OCI-LY7 (cell line): ENCODE data around the gene TEDC1. TPM values are rescaled to one million over a fixed set of nuclear protein-coding genes. Genes with fewer than 3 reads are reported as not detected.

ENCODE experiments used
- BruUV-seq: library from RNA; stranded (reverse); fragments of 400-500 nt; replicated peaks from 2 replicates; lab custom pipeline; 2021; lab: Mats Ljungman, UMichigan
- CTCF ChIA-PET: fragments of 300-600 bp; sonication (Branson Sonifier 250); formaldehyde crosslinking; loops from one replicate; lab custom pipeline; 2022; ENCODE audit warnings: antibody characterized with exemption; ENCODE audit not compliant: unreplicated experiment; lab: Charles Lee
- POLR2A ChIA-PET: fragments of 300-600 bp; sonication (Branson Sonifier 250); formaldehyde crosslinking; loops from one replicate; lab custom pipeline; 2022; ENCODE audit warnings: antibody characterized with exemption; lab: Charles Lee
- DNase-seq: peaks from one replicate; pipeline ENCODE4 v3.0.0-alpha.2; 2015; ENCODE audit warnings: low spot score
- H2AFZ ChIP-seq: fragments of 200-600 bp; sonication (generic), shearing (Covaris generic); 2 replicates; pipeline ENCODE4 v1.6.1; 2014; ENCODE audit warnings: mild to moderate bottlenecking, antibody characterized with exemption, low read length, moderate library complexity
- H3K27ac ChIP-seq: fragments of 200-600 bp; sonication (generic); 2 replicates; pipeline ENCODE4 v1.5.1; 2014; ENCODE audit warnings: mixed run types, low read depth, mild to moderate bottlenecking, moderate library complexity, low read length, inconsistent platforms; ENCODE audit not compliant: poor library complexity, severe bottlenecking
- H3K36me3 ChIP-seq: fragments of 200-600 bp; sonication (generic); 2 replicates; pipeline ENCODE4 v1.6.1; 2014; ENCODE audit warnings: mild to moderate bottlenecking, antibody characterized with exemption, low read length, moderate library complexity, mixed read lengths; ENCODE audit not compliant: insufficient read depth
- H3K4me1 ChIP-seq: fragments of 200-600 bp; sonication (generic); 2 replicates; pipeline ENCODE4 v1.5.1; 2014; ENCODE audit warnings: mild to moderate bottlenecking, low read length; ENCODE audit not compliant: insufficient read depth, poor library complexity, severe bottlenecking
- H3K4me2 ChIP-seq: fragments of 200-600 bp; sonication (generic); 2 replicates; pipeline ENCODE4 v1.6.1; 2014; ENCODE audit warnings: mild to moderate bottlenecking, low read length
- H3K4me3 ChIP-seq: fragments of 200-600 bp; sonication (generic); 2 replicates; pipeline ENCODE4 v1.5.1; 2014; ENCODE audit warnings: mild to moderate bottlenecking, low read depth, low read length; ENCODE audit not compliant: poor library complexity, severe bottlenecking
- H3K79me2 ChIP-seq: fragments of 200-600 bp; sonication (generic); 2 replicates; pipeline ENCODE4 v1.6.1; 2016; ENCODE audit warnings: low read depth, mild to moderate bottlenecking, low read length, moderate library complexity, mixed read lengths; ENCODE audit not compliant: insufficient read depth
- H3K9me2 ChIP-seq: fragments of 200-600 bp; sonication (generic); 2 replicates; pipeline ENCODE4 v1.6.1; 2016; ENCODE audit warnings: mild to moderate bottlenecking, low read length, mixed read lengths; ENCODE audit not compliant: insufficient read depth
- H3K9me3 ChIP-seq: fragments of 200-600 bp; sonication (generic); 2 replicates; pipeline ENCODE4 v1.6.1; 2014; ENCODE audit warnings: mild to moderate bottlenecking, mixed run types, low read length, mixed read lengths
- H4K20me1 ChIP-seq: fragments of 200-600 bp; sonication (generic); 2 replicates; pipeline ENCODE4 v1.6.1; 2014; ENCODE audit warnings: mild to moderate bottlenecking, antibody characterized with exemption, low read length, moderate library complexity, mixed read lengths; ENCODE audit not compliant: insufficient read depth
- EZH2phosphoT487 ChIP-seq: fragments of 200-600 bp; sonication (generic); IDR thresholded peaks from 2 replicates; pipeline ENCODE4 v1.6.1; 2018; ENCODE audit warnings: low read depth, borderline replicate concordance, mild to moderate bottlenecking, mixed run types, antibody characterized with exemption, low read length, moderate library complexity, mixed read lengths
- intact Hi-C: fragments of 100-400 bp; cut with micrococcal nuclease; formaldehyde crosslinking; loops from one replicate; pipeline ENCODE4 v1.10.0; 2022; ENCODE audit not compliant: unreplicated experiment
- total RNA-seq, 2 experiments: library from RNA; depleted of rRNA in 1 of 2; stranded (reverse); fragments of >200 nt in 1 of 2; shearing (Covaris generic) in 1 of 2; gene quantifications; 2 replicates each; pipeline ENCODE4 v1.2.3, GENCODE V29; 2014 to 2022
- TF ChIP-seq, protein P1 (sequence below): fragments of 200-600 bp; sonication (generic); conservative IDR thresholded peaks from 2 replicates; pipeline ENCODE4 v1.5.1; 2014; ENCODE audit warnings: mild to moderate bottlenecking, antibody characterized with exemption, low read length, moderate library complexity, mixed read lengths

TEDC1 gene
- total RNA-seq, 2 experiments from 2014 or later: 53.2 to 55.8 TPM

DNA sequence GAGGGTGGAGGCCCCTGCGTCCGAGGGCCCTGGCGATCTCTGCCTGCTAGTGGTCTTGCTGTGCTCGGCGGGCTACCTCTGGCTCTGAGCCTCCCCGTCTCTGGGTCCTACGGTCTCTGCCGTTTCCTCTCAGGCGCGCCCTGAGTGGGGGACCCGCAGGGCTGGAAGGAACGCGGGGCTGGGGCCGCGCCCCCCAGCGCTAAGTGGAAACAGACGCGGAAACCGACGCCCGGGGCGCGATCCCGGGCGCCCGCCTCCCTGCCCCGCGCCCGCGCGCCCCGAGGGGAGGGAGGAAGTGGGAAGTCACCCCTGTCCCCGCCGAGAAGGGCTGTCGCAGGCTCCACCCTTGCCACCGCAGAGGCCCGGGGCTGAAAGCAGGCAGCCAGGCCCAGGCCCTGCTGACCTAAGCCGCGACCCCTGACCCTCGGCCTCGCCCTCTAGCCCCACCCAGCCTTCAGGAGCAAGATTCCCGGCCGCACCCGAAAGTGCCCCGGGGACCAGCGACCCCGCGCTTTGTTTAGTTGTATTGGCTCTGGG, 3.5 kb upstream of the TEDC1 start:
- H3K4me2 ChIP-seq: peak overlapping the region; percentile 60
- ChIA-PET CTCF (no interaction called here), POLR2A (no interaction called here)
- no peak for DNase-seq
- no peak overlapping the region for H2AFZ ChIP-seq
- no TSS peak for BruUV-seq
- intact Hi-C loops: no loop called here
- H3K9me3 ChIP-seq: no peaks in the 10 kb centered on the region
- H3K4me1 ChIP-seq: peaks cover 35% of the 10 kb centered on the region
- peak overlapping the region; percentile 35 for H3K4me3 ChIP-seq
- H3K79me2 ChIP-seq: 0 out of 2 replicates have a peak, but pooled peaks cover 6% of the 10 kb centered on the region
- H4K20me1 ChIP-seq: peaks cover under 1% of the 10 kb centered on the region; the same call in 1 of the 2 replicates
- no peak overlapping the region for H3K27ac ChIP-seq
- H3K9me2 ChIP-seq: no peaks in the 10 kb centered on the region
- peaks cover 7% of the 10 kb centered on the region; the same call in 1 of the 2 replicates for H3K36me3 ChIP-seq
- TF ChIP-seq EZH2phosphoT487: no peak
- TF ChIP-seq, protein P1, sequence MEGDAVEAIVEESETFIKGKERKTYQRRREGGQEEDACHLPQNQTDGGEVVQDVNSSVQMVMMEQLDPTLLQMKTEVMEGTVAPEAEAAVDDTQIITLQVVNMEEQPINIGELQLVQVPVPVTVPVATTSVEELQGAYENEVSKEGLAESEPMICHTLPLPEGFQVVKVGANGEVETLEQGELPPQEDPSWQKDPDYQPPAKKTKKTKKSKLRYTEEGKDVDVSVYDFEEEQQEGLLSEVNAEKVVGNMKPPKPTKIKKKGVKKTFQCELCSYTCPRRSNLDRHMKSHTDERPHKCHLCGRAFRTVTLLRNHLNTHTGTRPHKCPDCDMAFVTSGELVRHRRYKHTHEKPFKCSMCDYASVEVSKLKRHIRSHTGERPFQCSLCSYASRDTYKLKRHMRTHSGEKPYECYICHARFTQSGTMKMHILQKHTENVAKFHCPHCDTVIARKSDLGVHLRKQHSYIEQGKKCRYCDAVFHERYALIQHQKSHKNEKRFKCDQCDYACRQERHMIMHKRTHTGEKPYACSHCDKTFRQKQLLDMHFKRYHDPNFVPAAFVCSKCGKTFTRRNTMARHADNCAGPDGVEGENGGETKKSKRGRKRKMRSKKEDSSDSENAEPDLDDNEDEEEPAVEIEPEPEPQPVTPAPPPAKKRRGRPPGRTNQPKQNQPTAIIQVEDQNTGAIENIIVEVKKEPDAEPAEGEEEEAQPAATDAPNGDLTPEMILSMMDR: no peak

DNA sequence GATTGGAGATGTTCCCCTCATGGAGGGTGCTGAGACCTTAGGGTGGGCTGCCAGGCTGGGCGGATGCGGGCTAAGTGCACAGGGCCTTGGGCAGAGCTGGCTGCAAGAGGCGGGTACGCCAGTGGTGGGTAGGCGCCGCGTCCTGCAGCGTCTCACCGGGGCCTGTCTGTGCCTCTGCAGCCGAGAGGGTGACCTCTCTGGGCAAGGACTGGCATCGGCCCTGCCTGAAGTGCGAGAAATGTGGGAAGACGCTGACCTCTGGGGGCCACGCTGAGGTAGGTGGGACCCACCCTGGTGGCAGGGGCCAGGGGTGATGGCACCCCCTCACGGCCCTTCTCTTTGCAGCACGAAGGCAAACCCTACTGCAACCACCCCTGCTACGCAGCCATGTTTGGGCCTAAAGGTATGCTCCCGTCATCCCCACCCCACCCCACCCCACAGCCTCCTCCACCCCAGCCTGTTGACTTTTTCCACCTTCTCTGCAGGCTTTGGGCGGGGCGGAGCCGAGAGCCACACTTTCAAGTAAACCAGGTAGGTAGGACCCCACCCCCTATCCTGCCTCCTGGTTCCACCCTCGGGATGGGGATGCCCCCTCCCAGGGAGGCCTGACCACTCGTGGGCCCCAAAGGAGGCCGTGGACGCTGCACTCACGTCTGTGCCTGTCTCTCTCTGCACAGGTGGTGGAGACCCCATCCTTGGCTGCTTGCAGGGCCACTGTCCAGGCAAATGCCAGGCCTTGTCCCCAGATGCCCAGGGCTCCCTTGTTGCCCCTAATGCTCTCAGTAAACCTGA, 2.9 kb upstream of the TEDC1 start:
- TF ChIP-seq, protein P1: no peak
- TF ChIP-seq EZH2phosphoT487: no peak
- H4K20me1 ChIP-seq: peaks cover 4% of the 10 kb centered on the region; the same call in 1 of the 2 replicates
- no TSS peak for BruUV-seq
- intact Hi-C loops: no loop called here
- ChIA-PET CTCF (interaction anchor here (0.6 kb wide), 1 partner anchor 41 kb away, joined by 3 read pairs; no protein-coding TSS in a partner anchor), POLR2A (interaction anchor here (0.6 kb wide), 1 partner anchor 22 kb away, joined by 5 read pairs; no protein-coding TSS in a partner anchor)
- peaks cover 37% of the 10 kb centered on the region for H3K4me1 ChIP-seq
- no peak for DNase-seq
- H3K4me2 ChIP-seq: peak overlapping the region; percentile 87
- H3K9me2 ChIP-seq: no peaks in the 10 kb centered on the region
- no peak overlapping the region for H2AFZ ChIP-seq
- no peak overlapping the region for H3K27ac ChIP-seq
- H3K4me3 ChIP-seq: peak overlapping the region; percentile 35
- H3K36me3 ChIP-seq: peaks cover 9% of the 10 kb centered on the region; the same call in 1 of the 2 replicates
- H3K79me2 ChIP-seq: 0 out of 2 replicates have a peak, but pooled peaks cover 6% of the 10 kb centered on the region
- no peaks in the 10 kb centered on the region for H3K9me3 ChIP-seq
